Inflammatory macrophage (primary cell): ENCODE results near the gene PPP2R3B.
"Not testable (repeated sequence)": the region's sequence is repeated elsewhere in the genome, so short reads cannot be mapped to it uniquely, and the experiment has no call there.

Experiments
- DNase-seq, 2 donors: peaks; one replicate each; pipeline ENCODE4 v3.0.0-alpha.2; 2020 to 2022

Gene PPP2R3B

GRCh38 chrX:336227-336626 lies 50.5 kb downstream of the PPP2R3B start:
- DNase-seq = no peak

- DNase-seq = no peak
Observed at GRCh38 chrX:335758-336155, 51.0 kb downstream of the PPP2R3B start.

- no peak for DNase-seq
Observed at GRCh38 chrX:334971-335757, 51.5 kb downstream of the PPP2R3B start.

GRCh38 chrX:334331-334891 lies 52.3 kb downstream of the PPP2R3B start:
- no peak for DNase-seq

- DNase-seq = no peak
Observed at GRCh38 chrX:333611-334311, 52.9 kb downstream of the PPP2R3B start.

- DNase-seq = no peak
Observed at GRCh38 chrX:332916-333610, 53.6 kb downstream of the PPP2R3B start.

GRCh38 chrX:332496-332860 lies 54.2 kb downstream of the PPP2R3B start:
- DNase-seq = no peak

- DNase-seq = no peak
Observed at GRCh38 chrX:331825-332495, 54.7 kb downstream of the PPP2R3B start.

- DNase-seq = no peak
Observed at GRCh38 chrX:331151-331824, 55.4 kb downstream of the PPP2R3B start.

GRCh38 chrX:330726-331150 lies 56.0 kb downstream of the PPP2R3B start:
- no peak for DNase-seq

- DNase-seq = not testable (repeated sequence)
Observed at GRCh38 chrX:330141-330725, 56.5 kb downstream of the PPP2R3B start.

- DNase-seq = no peak
Observed at GRCh38 chrX:329291-329910, 57.3 kb downstream of the PPP2R3B start.

- DNase-seq = no peak
Observed at GRCh38 chrX:327660-328126, 59.0 kb downstream of the PPP2R3B start.

- peak; percentile 13 to 57 for DNase-seq
Observed at GRCh38 chrX:324664-325063, 62.0 kb downstream of the PPP2R3B start.

- DNase-seq = peak in 1 of 2 donors; percentile 34
Observed at GRCh38 chrX:323721-324628, 62.7 kb downstream of the PPP2R3B start.

- DNase-seq = peak; percentile 29 to 33
Observed at GRCh38 chrX:320126-320783, 66.5 kb downstream of the PPP2R3B start.

- peak in 1 of 2 donors; percentile 9 for DNase-seq
Observed at GRCh38 chrX:319579-320125, 67.1 kb downstream of the PPP2R3B start.

- peak; percentile 100 for DNase-seq
Observed at GRCh38 chrX:318739-319578, 67.7 kb downstream of the PPP2R3B start, which contains the start of gene GTPBP6. Gene GTPBP6, minus strand, starts transcription at chrX:318796. Its CDS starts 9 bp downstream, at chrX:318787.
